ENCODE data around the gene NLRP8. TPM values are rescaled to one million over a fixed set of nuclear protein-coding genes. Genes with fewer than 3 reads are reported as not detected.

NLRP8 gene
- total and polyA plus RNA-seq, 9 of the 15 experiments (the other 6 are each of a cell fraction or from before 2014, with no cell fraction given), result not detected

- intact Hi-C loops (cut with micrococcal nuclease), result no loop called here
- in situ Hi-C loops (cut with MboI), result no loop called here
- BruUV-seq (replicated peaks), result no TSS peak
- Histone ChIP-seq H3K9me1 (ENCODE audit: control insufficient read depth, insufficient read depth, low read length) (no peaks in the 10 kb centered on the region), H3K9ac (ENCODE audit: insufficient read depth in 1 of 2, low read depth in 2 of 2, low read length in 2 of 2) (no peak overlapping the region), H3K27me3 (ENCODE audit: control insufficient read depth in 2 of 2, insufficient read depth in 2 of 2, low read length in 2 of 2) (peaks cover 5 to 11% of the 10 kb centered on the region in 2 experiments; a peak in 4 of 5 replicates), H3K4me1 (replicated peaks in 1 of 2; ENCODE audit: control insufficient read depth in 2 of 2, insufficient read depth in 2 of 2, low read length in 2 of 2) (no peaks in the 10 kb centered on the region), H3K36me3 (ENCODE audit: control insufficient read depth, insufficient read depth, low read length) (no peaks in the 10 kb centered on the region), H3K4me2 (ENCODE audit: insufficient read depth, low read length) (no peak overlapping the region), H4K20me1 (replicated peaks; ENCODE audit: control insufficient read depth, insufficient read depth, low read length) (no peaks in the 10 kb centered on the region), H3K79me2 (ENCODE audit: control insufficient read depth, insufficient read depth, low read length) (no peaks in the 10 kb centered on the region), H3K4me3 (no peak overlapping the region), H3K27ac (ENCODE audit: extremely low read depth, low read depth, low read length) (no peak overlapping the region), H2AFZ (ENCODE audit: low read depth, low read length) (no peak overlapping the region), H3K9me3 (replicated peaks; ENCODE audit: control insufficient read depth, insufficient read depth, low read depth, low read length) (no peaks in the 10 kb centered on the region)
- POLR2A ChIA-PET, result no interaction called here
- CTCF ChIA-PET (ENCODE audit: low intra/inter-chr PET ratio), result no interaction called here
- WGBS (ENCODE audit: insufficient coverage, low coverage, missing lambda C conversion rate), result 2% methylated on average over 8 of the region's 8 CpGs
- DNase-seq (ENCODE audit: extremely low read depth in 1 of 4, low spot score in 3 of 4), result no peak
- TF ChIP-seq NCOA4 (IDR thresholded peaks at IDR 0.05; ENCODE audit: partially characterized antibody) (no peak), LCOR (CRISPR knock-in tag; IDR thresholded peaks at IDR 0.05) (no peak), RFX1 (IDR thresholded peaks at IDR 0.05) (no peak), BCL6 (CRISPR knock-in tag; IDR thresholded peaks at IDR 0.05) (no peak), NUFIP1 (IDR thresholded peaks at IDR 0.05; ENCODE audit: partially characterized antibody) (no peak), ZNF311 (CRISPR knock-in tag; IDR thresholded peaks at IDR 0.05) (no peak), NFATC3 (IDR thresholded peaks at IDR 0.05) (no peak), REST (IDR thresholded peaks at IDR 0.05; ENCODE audit: borderline replicate concordance) (no peak), REST (CRISPR knock-in tag; IDR thresholded peaks at IDR 0.05; ENCODE audit: low read depth) (no peak), CLOCK (CRISPR knock-in tag; IDR thresholded peaks at IDR 0.05; ENCODE audit: borderline replicate concordance) (no peak), TCF3 (CRISPR knock-in tag; IDR thresholded peaks at IDR 0.05) (no peak), ESRRB (CRISPR knock-in tag; IDR thresholded peaks at IDR 0.05; ENCODE audit: borderline replicate concordance) (no peak)
- FAIRE-seq, result no peak
- ATAC-seq, result no peak
Measured at GRCh38 chr19:55927991-55928390, 19.6 kb upstream of the NLRP8 start.

Data from K562 (cell line).